GM21737 (cell line): ENCODE measurements around the gene RGL3.
A peak's percentile ranks its signal among the peaks of the same experiment; 100 is the strongest.
"Not testable (repeated sequence)": the region's sequence is repeated elsewhere in the genome, so short reads cannot be mapped to it uniquely, and the experiment has no call there.

Experiments used
- ATAC-seq: cut with Tn5 transposase; IDR thresholded peaks from one replicate; pipeline ENCODE4 v1.9.1; 2021; ENCODE audit warnings: mild to moderate bottlenecking, moderate library complexity; ENCODE audit not compliant: unreplicated experiment

The RGL3 gene

DNA sequence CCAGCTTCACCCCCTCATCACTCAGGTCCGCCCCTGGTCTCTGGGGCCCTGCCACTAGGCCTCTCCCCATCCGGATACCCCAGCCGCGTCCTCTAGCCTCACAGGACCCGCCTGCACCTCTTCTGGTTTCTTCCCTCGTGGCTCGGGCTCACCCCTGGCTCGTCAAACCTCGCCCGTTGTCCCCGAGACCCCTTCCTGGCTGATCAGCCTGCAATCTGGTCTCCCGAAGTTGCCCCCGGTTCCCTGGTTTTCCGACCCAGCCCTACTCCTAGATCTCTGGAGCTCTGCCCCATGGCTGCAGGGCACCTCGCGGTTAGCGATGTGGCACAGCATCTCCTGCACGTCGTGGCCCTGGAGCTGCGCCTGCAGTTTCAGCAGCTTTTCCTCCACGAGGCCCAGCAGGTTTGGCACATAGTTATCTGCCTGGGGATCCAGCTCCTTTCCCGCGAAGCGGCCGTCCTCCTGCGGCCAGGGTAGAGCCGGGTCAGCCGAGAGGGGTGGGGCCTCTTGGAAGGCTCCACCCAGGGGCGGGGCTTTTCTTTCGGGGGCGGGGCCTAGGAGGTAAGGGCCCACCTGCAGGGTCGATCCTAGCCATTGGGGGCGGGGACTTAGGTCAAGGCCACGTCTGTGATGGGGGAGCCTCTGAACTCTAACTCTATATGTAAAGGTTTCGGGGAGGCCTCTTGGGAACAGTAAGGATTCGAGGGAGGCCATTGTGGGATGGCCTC is 2.4 kb upstream of the RGL3 start:
- ATAC-seq, result peak; percentile 29

DNA sequence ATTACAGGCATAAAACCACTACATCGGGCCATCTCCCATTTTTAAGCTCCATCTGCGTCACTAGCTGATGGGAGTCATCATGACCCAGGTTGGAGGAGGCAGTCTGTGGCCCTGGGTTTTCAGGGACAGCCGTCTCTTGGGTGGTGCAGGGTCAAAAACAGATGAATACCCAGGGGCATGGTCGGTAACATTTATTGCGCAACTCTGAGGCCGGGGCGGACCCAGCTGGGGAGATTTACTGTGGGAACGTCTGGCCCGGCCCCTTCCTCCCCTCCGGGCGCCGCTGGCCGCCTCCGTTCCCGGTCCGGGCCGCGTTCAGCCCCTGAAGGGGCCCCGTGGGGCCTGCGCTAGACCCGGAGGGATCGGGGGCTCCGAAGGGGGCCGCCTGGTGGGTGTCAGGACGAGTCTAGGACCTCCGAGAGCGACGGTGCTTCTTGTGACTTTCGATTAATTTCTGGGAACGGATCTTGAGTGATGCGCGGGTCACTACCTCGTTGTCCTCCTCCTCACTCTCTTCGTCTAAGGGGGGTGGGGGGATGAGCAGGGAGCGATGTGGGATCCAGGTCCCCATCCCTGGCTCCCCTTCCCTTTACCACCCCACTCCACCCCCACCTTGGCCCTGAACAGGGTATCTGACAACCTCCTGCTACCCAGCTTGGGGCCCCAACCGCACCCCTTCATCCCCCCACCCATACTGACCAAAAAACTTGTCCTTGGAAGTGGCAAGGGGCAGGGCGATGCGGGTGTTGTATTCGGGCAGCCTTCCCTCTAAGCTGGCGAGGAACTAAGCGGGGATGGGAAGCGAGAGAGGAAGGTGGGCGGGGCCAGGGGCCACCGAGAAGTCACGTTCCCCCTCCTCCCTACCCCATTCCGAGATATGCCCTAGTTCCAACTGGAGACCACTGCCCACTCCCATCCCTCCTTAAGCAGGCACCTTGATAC is 1.6 kb upstream of the RGL3 start:
- ATAC-seq, result no peak

DNA sequence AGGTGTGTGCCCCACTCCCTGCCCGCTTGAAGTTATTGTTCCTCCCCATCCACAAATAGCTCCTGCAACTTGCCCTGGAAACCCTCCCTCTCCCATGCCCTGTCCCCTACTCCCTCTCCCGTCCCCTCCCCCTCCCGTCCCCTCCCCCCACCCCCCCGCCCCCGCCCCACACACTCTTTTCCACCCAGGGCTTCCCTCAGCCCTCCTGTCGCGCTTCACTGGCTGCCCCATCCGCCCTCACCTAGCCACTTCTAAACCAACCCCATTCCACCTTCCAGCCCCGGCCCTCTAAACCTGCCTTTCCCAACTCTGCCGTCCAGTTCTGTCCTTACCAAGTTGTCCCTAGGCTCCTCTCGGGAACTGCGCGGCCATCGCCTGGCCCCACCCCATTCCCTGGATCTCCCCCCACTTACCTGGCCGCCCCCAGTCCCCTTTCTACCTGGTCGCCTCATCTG is 993 bp downstream of the RGL3 start:
- no peak for ATAC-seq

DNA sequence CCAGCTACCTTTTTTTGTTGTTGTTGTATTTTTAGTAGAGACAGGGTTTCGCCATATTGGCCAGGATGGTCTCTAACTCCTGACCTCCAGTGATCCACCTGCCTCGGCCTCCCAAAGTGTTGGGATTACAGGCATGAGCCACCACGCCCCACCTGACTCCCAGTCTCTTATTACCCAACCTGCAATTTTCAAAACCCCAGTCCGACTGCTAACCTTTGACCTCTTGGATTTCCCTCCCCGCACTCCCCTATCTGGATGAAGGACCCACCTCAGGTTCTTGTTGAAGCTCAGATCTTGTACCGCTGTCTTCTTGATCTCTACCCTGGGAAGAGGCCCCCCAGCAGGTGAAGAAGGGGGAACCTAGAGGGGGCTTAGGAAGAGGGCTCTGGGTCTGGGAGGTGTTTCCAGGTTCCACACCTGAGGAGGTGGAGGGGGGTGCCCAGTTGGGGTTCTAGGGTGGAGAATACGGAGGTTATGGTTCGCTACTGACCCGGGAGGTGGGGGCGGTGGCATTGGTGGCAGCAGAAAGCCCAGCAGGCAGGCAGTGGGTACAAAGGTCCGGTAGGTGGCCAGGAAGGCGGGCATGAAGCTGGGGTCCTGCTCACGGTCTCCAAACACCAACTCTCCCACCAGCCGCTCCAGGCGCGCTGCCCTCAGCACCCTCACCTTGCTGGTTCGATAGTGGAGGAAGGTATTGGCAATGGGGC is 2.6 kb downstream of the RGL3 start:
- ATAC-seq, result no peak

DNA sequence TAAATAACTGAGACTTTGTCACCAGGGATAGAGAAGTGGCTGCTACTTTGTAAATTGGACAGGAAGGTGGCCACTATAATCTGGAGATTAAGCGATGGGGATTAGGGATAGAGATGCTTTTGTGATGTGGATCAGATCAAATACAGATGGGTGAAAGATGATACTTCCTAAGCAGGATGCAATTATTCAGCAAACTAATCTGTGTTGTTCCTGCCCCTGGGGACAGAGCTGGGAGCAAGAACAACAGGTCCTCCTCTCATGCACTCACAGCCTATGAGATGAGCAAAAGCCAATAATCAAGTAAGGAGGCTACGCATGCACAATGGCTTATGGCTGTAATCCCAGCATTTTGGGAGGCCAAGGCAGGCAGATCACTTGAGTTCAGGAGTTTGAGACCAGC is 4.6 kb downstream of the RGL3 start:
- no peak for ATAC-seq

DNA sequence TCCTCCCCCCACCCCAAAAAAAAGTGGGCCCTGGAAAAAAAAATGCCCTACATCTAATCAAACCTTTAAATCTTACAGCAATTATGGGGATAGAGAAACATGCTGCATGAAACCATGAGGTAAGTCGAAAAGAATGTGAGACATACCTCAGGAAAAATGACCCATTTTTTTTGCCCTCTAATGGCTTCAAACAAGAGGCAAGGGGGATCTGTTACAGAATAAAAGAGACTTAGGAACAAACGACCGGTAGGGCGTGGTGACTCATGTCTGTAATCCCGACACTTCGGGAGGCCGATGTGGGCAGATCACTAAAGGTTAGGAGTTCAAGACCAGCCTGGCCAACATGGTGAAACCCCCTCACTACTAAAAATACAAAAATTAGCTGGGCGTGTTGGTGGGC is 8.4 kb downstream of the RGL3 start:
- no peak for ATAC-seq

DNA sequence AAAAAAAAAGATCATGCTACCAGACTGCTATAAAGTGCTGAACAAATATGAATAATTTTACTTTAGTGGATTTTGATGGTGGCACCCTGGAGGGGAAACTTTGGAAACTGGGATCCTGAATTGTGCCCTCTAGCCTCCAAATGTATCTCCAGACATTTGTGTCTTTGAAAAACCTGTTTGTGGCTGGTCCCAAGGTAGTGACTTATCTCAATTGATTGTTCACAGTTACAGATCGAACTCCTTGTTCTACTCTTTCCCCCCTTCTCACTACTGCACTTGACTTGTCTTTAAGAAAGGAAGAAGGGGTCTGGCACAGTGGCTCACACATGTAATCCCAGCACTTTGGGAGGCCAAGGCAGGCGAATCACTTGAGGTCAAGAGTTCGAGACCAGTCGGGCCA is 10.5 kb downstream of the RGL3 start:
- ATAC-seq, result no peak

DNA sequence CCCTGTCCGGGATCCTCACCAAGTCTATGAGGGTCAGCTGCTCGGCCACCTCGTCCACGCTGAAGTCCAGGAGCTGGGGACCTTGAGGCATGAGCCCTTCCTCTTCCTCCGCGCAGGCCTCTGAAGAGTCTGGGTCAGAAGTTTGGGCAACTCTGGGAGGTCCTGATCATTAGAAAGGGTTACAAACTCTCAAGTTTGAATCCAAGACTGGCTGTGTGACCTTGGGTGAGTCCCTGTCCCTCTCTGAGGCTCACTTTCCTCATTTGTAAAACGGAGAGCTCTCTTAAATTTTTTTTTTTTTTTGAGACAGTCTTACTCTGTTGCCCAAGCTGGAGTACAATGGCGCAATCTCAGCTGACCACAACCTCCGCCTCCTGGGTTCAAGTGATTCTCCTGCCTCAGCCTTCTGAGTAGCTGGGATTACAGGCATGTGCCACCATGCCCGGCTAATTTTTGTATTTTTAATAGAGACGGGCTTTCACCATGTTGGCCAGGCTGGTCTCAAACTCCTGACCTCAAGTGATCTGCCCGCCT is 12.3 kb downstream of the RGL3 start:
- ATAC-seq, result not testable (repeated sequence)

DNA sequence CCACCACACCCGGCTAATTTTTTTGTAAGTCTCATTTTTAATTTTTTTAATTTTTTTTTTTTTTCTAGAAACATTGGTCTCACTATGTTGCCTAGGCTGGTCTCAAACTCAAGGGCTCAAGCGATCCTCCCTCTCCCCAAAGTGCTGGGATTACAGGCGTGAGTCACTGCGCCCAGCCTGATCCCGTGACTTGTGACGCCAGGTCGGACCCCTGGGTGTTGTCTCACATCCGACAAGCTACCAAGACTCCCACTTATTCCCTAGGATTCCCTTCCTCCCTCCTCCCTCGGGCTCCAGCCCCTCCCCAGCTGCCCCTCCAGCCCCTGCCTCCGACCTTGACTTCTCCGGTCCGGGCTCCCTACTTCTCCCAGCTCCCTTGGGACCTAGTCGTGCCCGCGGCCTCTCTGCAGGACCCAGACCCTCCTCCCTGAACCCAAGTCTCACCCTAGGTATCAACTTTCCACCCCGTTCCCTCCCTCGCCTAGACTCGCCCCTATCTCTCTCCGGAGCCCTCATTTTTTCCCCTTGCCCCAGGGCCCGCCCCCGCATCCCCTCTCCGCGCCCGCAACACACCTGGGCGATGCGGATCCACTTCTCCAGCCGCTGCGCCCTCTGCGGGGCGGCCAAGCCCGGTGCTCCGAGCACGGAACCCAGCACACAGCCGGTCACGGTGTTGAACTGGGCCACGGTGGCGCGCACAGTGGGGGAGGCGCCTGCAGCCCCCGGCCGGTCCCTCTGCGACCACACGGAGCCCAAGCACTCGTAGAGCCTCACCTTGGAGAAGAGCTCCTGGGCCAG is 13.1 kb downstream of the RGL3 start:
- no peak for ATAC-seq

DNA sequence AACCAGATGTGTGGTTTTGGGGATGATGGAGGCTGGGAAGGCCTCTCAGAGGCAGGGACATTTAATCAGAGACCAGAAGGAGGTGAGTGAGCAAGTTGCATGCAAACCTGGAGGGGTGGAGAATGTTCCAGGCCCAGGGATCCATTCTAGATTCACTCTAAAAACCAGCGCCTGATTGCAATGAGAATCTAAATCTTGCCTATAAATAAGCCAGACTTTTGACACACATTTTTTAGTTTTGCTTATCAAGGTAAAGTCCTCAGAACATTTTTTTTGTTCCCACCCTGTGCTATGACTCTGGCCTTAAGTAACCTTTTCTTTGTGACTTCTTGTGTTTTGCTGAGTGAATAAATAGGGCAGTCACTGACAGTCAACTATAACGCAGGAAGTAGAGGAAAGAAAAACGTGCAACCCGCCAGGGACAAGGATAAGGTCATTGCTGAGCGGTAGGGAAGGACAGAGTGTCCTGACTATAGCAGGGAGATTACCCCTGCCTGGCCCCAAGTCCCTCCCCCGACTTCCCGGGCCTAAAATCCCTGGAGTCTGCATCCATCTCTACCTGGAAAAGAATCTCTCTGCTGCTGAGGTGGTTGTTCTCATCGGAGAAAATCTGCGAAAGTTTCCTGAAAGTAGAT is 14.4 kb downstream of the RGL3 start:
- no peak for ATAC-seq

DNA sequence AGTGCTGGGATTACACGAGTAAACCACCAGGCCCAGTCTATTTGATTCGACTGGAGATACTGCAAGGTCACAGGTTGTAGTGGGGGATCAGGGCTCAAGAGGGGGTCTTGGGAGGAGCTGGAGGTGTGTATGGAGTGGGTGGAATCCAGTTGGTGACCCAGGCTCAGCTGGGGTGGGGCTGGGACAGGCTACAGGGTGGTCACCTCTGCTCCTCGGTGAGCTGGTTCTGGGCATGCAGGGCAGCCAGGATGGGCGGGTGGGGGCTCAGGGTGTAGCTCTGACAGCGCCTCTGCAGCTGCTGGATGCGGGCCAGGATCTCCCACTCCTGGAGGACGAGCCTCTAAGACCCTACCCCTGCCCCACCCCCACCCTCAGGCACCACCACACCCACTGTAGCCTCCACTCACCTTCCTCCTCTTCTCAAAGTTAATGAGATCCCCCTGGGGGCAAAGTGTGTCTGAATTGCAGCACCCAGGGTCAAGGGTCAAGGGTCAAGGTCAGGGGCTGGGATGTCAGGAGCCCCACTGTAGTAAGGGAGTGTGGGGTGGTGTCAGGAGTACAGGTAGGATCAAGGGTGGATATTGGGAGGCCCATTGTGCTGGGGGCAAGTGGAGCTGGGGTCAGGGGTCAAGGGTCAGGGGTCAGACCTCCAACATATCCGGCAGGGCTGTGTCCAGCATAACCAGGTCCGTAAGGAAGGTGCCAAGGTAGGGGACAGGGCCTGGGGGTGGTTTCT is 17.1 kb downstream of the RGL3 start:
- ATAC-seq, result no peak

DNA sequence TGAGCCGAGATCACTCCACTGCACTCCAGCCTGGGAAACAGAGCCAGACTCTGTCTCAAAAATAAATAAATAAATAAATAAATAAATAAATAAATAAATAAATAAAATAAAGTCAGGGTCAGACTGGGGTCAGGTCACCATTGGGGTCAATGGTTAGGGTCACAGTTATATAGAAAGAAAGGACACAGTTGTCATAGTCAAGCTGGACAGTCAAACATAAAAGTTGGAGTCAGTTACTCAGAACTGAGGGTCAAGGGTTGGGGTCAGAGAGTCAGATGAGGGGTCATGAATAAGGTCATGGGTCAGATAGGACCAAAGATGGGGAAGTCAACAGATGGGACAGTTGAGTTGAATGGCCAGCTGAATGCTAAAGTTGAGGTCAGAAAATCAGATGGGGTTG is 18.3 kb downstream of the RGL3 start:
- ATAC-seq, result no peak

DNA sequence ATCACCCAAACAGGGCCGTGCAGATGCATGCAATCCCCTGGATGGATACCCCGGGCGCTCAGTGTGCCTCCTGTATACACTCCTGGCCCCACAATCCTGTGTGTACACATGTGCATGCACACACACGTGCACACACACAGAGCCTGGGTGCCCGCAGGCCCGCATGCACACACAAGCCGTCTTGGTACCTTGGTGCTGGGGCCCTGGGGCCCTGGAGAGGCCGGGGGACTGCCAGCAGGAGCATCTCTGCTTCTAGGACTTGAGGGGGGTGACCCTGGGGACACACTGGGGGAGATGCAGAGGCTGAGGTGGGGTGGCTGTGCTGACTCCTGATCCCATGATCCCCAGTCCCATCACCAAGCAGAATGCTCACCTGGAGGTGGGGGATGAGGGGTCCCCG is 19.4 kb downstream of the RGL3 start:
- no peak for ATAC-seq

DNA sequence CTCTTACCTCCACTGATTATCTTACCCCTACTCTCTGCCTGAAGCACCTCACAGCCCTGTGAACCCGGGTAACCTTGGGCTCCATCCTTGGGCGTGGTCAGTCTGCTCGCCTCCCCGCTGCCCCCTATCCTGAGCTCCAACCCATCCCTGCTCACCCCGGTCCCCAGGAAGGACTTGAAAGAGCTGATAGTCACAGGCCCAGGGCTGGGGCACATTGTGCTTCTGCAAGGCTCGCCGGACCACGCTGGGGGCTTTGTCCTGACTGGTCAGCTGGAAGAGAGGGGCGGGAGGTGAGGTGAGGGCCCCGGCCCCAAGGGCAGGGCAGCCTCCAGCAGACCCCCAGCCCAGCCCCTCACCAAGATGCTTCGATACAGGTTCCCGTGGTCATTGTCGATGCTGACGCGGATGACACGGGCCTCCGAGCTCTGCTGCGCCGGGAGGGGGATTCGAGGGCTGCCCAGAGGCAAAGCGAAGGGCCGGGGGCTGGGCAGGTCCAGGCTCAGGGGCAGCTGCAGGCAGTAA is 22.0 kb downstream of the RGL3 start:
- ATAC-seq, result no peak

DNA sequence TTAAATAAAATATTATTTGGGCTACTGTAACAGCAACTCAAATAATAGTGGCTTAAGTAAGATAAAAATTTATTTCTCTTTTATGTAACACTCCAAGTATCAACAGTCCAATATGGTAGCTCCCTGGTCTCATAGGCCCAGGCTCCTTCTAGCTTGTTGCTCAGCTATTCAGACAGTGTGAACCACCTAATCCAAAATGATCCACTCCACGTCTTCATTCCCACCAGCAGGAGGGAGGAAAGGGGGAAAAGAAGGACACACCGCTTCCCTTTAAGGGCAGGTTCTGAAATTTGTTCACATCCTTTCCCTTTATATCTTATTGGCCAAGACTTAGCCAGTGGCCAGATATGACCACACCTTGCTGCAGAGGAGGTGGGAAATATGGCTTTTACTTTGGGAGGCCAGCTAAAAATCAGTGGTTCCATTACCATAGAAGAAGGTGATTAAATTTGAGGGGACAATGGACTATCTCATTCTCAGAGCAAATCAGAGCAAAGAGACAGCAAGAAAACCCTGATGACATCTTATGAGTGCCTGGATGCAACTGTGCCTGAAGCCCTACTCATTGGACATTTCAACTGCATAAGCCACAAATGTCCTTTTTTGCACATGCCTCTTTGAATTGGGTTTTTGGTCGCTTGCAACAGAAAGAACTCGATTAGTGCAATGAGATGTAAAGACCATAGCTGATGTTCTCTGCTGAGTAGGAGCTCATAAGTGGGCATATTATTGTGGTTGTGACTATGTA is 28.0 kb downstream of the RGL3 start:
- ATAC-seq, result no peak

DNA sequence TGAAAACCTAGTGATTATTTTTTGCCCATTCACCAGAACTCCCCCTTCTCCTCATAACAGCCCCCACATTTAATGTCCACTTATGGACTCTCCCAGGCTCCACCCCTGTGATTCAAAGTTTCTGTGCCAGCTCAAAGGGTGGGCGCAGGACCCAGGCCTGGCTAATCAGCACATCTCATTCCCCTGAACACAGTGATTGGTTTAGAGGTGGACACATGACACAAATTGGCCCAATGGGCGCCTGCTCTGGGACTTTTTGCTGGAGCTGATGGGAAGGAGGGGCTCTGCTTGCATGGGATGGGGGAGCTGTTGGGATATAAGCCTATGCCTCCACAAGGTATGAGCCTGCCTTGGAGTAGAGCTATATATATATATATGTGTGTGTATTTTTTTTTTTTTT is 28.8 kb downstream of the RGL3 start:
- ATAC-seq, result no peak

DNA sequence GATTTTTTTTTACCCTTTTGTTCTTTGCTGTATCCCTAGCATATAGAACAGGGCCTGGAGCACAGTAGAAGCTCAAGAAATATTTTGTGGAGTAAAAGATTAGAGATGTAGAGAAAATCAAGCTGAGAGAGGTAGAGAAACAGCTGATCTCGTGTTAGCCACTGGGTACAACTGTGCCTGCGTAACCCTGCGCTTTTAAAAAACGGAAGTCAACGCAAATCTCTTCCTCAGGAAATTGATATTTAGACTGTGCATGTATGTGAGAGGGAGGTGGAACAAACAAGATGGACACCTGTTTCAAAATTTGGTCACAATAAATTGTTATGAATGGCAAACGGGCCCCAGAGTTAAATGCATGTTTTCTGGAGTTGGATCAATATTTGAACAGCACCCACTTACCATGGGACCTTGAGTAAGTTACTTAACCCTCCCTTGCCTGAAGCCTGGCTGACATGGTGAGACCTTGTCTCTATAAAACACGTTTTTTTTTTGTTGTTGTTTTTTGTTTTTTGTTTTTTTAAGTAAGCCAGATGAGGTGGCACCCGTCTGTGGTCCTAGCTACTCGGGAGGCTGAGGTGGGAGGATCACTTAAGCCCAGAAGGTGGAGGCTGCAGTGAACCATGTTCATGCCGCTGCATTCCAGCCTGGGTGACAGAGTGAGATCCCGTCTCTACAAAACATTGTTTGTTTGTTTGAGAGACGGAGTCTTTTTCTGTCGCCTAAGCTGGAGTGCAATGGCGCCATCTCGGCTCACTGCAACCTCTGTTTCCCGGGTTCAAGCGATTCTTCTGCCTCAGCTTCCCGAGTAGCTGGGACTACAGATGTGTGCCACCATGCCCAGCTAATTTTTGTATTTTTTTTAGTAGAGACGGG is 31.7 kb downstream of the RGL3 start:
- no peak for ATAC-seq
